Transverse colon (tissue), 4 donors: ENCODE measurements around the gene ZC3H18. TPM values are rescaled to one million over a fixed set of nuclear protein-coding genes. Genes with fewer than 3 reads are reported as not detected.

Experiments
- DNase-seq: peaks from one replicate; pipeline ENCODE4 v3.0.0-alpha.2; 2019
- H3K27ac ChIP-seq, 4 donors: fragments of 200-600 bp; sonication (generic); 2 replicates each; pipeline ENCODE4 v1.5.1; 2016 to 2018; ENCODE audit warnings: inconsistent platforms in 4 of 4
- H3K27me3 ChIP-seq: fragments of 200-600 bp; sonication (generic); 2 replicates; pipeline ENCODE4 v1.5.1; 2017; ENCODE audit warnings: inconsistent platforms
- H3K36me3 ChIP-seq, 4 donors: fragments of 200-600 bp; sonication (generic); 2 replicates each; pipeline ENCODE4 v1.5.1; 2017 to 2019; ENCODE audit warnings: inconsistent platforms in 4 of 4
- H3K4me1 ChIP-seq, 4 donors: fragments of 200-600 bp; sonication (generic); 2 replicates each; pipeline ENCODE4 v1.5.1; 2017 to 2020; ENCODE audit warnings: inconsistent platforms in 4 of 4
- H3K4me3 ChIP-seq, 4 donors: fragments of 200-600 bp; sonication (generic); 1 replicate in 1 of 4; 2 replicates in 3 of 4; pipeline versions ENCODE4 v1.5.1 to v1.6.1; 2017 to 2019; ENCODE audit warnings: inconsistent platforms in 4 of 4
- H3K9me3 ChIP-seq, 2 donors: fragments of 200-600 bp; sonication (generic); 2 replicates each; pipeline ENCODE4 v1.5.1; 2017 to 2019; ENCODE audit warnings: inconsistent platforms in 2 of 2
- CTCF ChIP-seq, 5 experiments: fragments of 200-600 bp in 3 of 5; fragments of 450-650 bp in 2 of 5; sonication (generic) in 3 of 5; IDR thresholded peaks; 1 replicate in 2 of 5; 2 replicates in 3 of 5; pipeline ENCODE4 v1.5.1; 2016 to 2017; ENCODE audit warnings: antibody characterized with exemption in 5 of 5, inconsistent platforms in 3 of 5, mild to moderate bottlenecking in 2 of 5, moderate library complexity in 1 of 5
- EP300 ChIP-seq: sonication (generic); formaldehyde crosslinking; IDR thresholded peaks from one replicate; pipeline ENCODE4 v1.6.1; 2017; ENCODE audit warnings: antibody characterized with exemption, low read depth
- POLR2A ChIP-seq: fragments of 450-650 bp; IDR thresholded peaks from one replicate; pipeline ENCODE4 v1.6.1; 2016; ENCODE audit warnings: antibody characterized with exemption, mild to moderate bottlenecking, moderate library complexity
- POLR2AphosphoS5 ChIP-seq, 3 donors: sonication (generic); formaldehyde crosslinking; IDR thresholded peaks; one replicate each; pipeline ENCODE4 v1.6.1; 2016; ENCODE audit warnings: antibody characterized with exemption in 3 of 3
- whole genome bisulfite sequencing, 2 donors: methylation state at CpG; one replicate each; pipeline ENCODE4 v1.1.5; 2018; ENCODE audit warnings: low coverage in 1 of 2; 5-methylcytosine and 5-hydroxymethylcytosine counted together
- in situ Hi-C, 4 donors: fragments of 200-750 bp; cut with MboI; loops; one replicate each; pipeline versions ENCODE4 v1.15.0 to v1.15.1; 2017; ENCODE audit warnings: low sequenced_read_pairs in 3 of 4, low pct_ligation_motif_present in 1 of 4, low pct_unique_long_range_greater_than_20kb in 1 of 4
- intact Hi-C: fragments of 100-400 bp; cut with DNase I; formaldehyde crosslinking; loops from one replicate; pipeline ENCODE4 v1.15.1; 2023; ENCODE audit warnings: low total_unique reads
- total RNA-seq, 4 donors: library from RNA; depleted of rRNA; stranded (reverse); fragments of >200 nt; gene quantifications; one replicate each; pipeline ENCODE4 v1.1.0, GENCODE V29; 2016

ZC3H18 gene
- total RNA-seq, 4 donors from 2014 or later = 17.9 to 50.5 (median 25.5) TPM

- TF ChIP-seq CTCF (IDR thresholded peaks at IDR 0.05) (no peak), POLR2AphosphoS5 (IDR thresholded peaks at IDR 0.05) (peak in 1 of 3 donors; percentile 26), EP300 (no peak), POLR2A (no peak)
- Histone ChIP-seq H3K27ac (peak overlapping the region in 1 of 4 donors; percentile 30), H3K36me3 (no peaks in the 10 kb centered on the region), H3K4me1 (peaks cover 0 to 5% (median 0%) of the 10 kb centered on the region in 4 donors), H3K27me3 (peaks cover 29% of the 10 kb centered on the region), H3K9me3 (no peaks in the 10 kb centered on the region), H3K4me3 (no peak overlapping the region)
- WGBS, 2 donors = 80% methylated on average over 13 of the region's 13 CpGs; no CpG with 5 or more reads in 1 of the 2 donors
- intact Hi-C loops (no loop called here), in situ Hi-C loops (loop anchor here in 1 of 4 donors (25.0 kb wide), 1 partner anchor 116 kb away; no protein-coding TSS in a partner anchor)
- DNase-seq = peak; percentile 60
Measured at GRCh38 chr16:88552815-88553214, 17.4 kb upstream of the ZC3H18 start.

GRCh38 chr16:88553739-88554138 is 16.5 kb upstream of the ZC3H18 start:
- peaks cover 31% of the 10 kb centered on the region for H3K27me3 ChIP-seq
- no peaks in the 10 kb centered on the region for H3K9me3 ChIP-seq
- 75% methylated on average over 16 of the region's 16 CpGs; no CpG with 5 or more reads in 1 of the 2 donors for WGBS, 2 donors
- intact Hi-C loops (no loop called here), in situ Hi-C loops (loop anchor here in 1 of 4 donors (25.0 kb wide), 1 partner anchor 116 kb away; no protein-coding TSS in a partner anchor)
- no peaks in the 10 kb centered on the region for H3K36me3 ChIP-seq
- TF ChIP-seq POLR2A (no peak), EP300 (no peak), POLR2AphosphoS5 (IDR thresholded peaks at IDR 0.05) (no peak), CTCF (IDR thresholded peaks at IDR 0.05) (no peak)
- no peak overlapping the region for H3K4me3 ChIP-seq
- DNase-seq = no peak
- H3K4me1 ChIP-seq = peaks cover 0 to 7% (median 2%) of the 10 kb centered on the region in 4 donors
- H3K27ac ChIP-seq = no peak overlapping the region

GRCh38 chr16:88554711-88555264 is 15.4 kb upstream of the ZC3H18 start:
- Histone ChIP-seq H3K4me3 (no peak overlapping the region), H3K4me1 (peaks cover 0 to 11% (median 7%) of the 10 kb centered on the region in 4 donors), H3K36me3 (no peaks in the 10 kb centered on the region), H3K9me3 (no peaks in the 10 kb centered on the region), H3K27ac (no peak overlapping the region), H3K27me3 (peaks cover 33% of the 10 kb centered on the region)
- TF ChIP-seq CTCF (IDR thresholded peaks at IDR 0.05) (no peak), POLR2A (no peak)
- no peak for DNase-seq
- in situ Hi-C loops (loop anchor here in 1 of 4 donors (25.0 kb wide), 1 partner anchor 117 kb away; no protein-coding TSS in a partner anchor), intact Hi-C loops (no loop called here)
- WGBS, 2 donors = 69% methylated on average over 15 of the region's 15 CpGs; no CpG with 5 or more reads in 1 of the 2 donors

GRCh38 chr16:88556294-88556988 is 13.8 kb upstream of the ZC3H18 start:
- in situ Hi-C loops (loop anchor here in 1 of 4 donors (25.0 kb wide), 1 partner anchor 119 kb away; no protein-coding TSS in a partner anchor), intact Hi-C loops (no loop called here)
- no peak overlapping the region for H3K4me3 ChIP-seq
- H3K9me3 ChIP-seq = no peaks in the 10 kb centered on the region
- peak; percentile 57 for DNase-seq
- no peaks in the 10 kb centered on the region for H3K36me3 ChIP-seq
- peaks cover 33% of the 10 kb centered on the region for H3K27me3 ChIP-seq
- H3K27ac ChIP-seq = no peak overlapping the region
- WGBS, 2 donors = 73 to 74% methylated on average over 5 to 14 of the region's 15 CpGs
- peaks cover 0 to 7% (median 6%) of the 10 kb centered on the region in 4 donors for H3K4me1 ChIP-seq
- TF ChIP-seq EP300 (no peak), CTCF (IDR thresholded peaks at IDR 0.05) (no peak), POLR2AphosphoS5 (IDR thresholded peaks at IDR 0.05) (no peak), POLR2A (no peak)
